Right ventricle myocardium superior (tissue), 1 donor: Measurements from ENCODE around the gene MINDY2. TPM values are rescaled to one million over a fixed set of nuclear protein-coding genes. Genes with fewer than 3 reads are reported as not detected.
A peak's percentile ranks its signal among the peaks of the same experiment; 100 is the strongest.
"Not testable (repeated sequence)": the region's sequence is repeated elsewhere in the genome, so short reads cannot be mapped to it uniquely, and the experiment has no call there.

Experiments used
- ATAC-seq: fragments of 200-7000 bp; cut with Tn5 transposase; one replicate; pipeline ENCODE4 v1.9.1; 2020; ENCODE audit warnings: mild to moderate bottlenecking; ENCODE audit not compliant: poor library complexity
- DNase-seq: peaks from one replicate; pipeline ENCODE4 v3.0.0-alpha.2; 2020
- intact Hi-C: fragments of 100-400 bp; cut with DNase I; formaldehyde crosslinking; loops from one replicate; pipeline ENCODE4 v1.11.2; 2022
- total RNA-seq: library from RNA; stranded (reverse); fragmentation: NEBNext Ultra II Directional; extraction: Animal tissue kit (Norgen Biotek cat#: 25700); gene quantifications from one replicate; pipeline ENCODE4 v1.2.1, GENCODE V29; 2021
- donor health status: DM: no; HTN: yes; CAD: no; lungs with severe emphysema.

Gene MINDY2
- total RNA-seq, 1 donor from 2014 or later, result 40.3 TPM

DNA sequence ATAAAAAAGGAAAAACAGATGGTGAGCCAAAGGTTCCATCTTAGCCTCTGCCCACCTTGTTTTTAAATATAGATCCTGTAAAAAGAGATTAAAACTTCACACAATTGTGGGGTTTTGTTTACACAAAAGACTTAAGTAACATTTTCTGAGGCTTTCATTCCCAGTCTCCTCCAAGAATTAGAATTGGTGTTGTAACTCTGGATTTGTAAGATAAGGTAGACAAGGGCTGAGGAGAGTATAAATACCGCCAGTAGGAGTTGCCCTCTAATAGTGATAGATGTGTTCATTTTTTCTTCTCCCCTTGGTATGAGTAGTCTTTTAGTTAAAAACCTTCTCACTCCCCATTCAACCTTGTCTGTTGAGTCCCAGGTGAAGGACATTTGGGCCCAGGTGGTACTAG is 8.5 kb downstream of the MINDY2 start:
- ATAC-seq (no peak), DNase-seq (no peak)
- intact Hi-C loops, result no loop called here

DNA sequence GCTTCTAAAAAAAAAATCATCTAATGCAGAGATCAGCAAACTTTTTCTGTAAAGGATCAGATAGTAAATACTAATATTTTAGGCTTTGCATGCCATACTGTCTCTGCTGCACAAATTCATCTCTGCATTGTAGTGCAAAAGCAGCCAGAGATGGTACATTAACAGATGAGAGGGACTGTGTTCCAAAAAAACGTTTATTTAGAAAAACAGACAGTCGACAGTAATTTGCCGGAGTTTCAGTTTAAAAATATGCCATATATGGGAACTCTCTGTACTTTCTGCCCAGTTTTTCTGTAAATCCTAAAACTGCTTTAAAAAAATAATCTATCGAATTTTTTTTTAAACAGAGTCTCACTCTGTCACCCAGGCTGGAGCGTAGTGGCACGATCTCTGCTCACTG is 14.3 kb downstream of the MINDY2 start:
- no peak for ATAC-seq
- no peak for DNase-seq

DNA sequence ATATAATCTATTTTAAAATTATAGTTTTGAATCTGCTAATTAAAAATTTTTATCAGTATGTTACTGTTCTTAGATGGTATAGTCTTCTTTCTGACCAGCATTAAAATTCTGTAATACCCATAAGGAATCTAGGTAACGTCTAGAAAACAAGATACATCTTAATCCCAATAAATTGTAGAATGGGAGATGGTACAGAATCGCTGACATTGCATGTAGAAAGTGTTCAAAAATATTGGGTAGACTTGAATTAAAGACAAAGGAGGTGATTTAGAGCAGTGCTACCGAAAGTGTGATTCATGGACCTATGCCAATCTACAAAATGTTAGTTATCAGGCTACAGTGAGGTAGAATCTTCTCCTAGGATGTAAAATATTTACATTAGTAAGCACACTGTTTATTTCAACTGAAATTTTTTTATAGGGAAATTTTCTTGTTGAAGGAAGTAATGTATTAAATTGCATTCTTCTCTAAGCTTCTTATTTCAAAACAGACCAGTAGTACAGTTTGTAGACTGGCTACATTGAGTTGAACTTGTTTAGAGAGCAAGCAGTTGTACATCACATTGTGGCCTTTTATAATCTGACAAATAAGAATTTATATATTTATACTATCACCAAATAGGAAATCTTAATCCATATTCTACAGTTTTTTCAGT is 17.1 kb downstream of the MINDY2 start:
- DNase-seq (no peak), ATAC-seq (no peak)
- intact Hi-C loops, result no loop called here

More for the DNA sequence above, 14.3 kb downstream of the MINDY2 start:
- intact Hi-C loops, result no loop called here

- peak; percentile 22 for ATAC-seq
- intact Hi-C loops, result no loop called here
- no peak for DNase-seq
Observed at GRCh38 chr15:58793862-58794261, 22.8 kb downstream of the MINDY2 start.

GRCh38 chr15:58795825-58796224 is 24.7 kb downstream of the MINDY2 start:
- intact Hi-C loops, result no loop called here
- ATAC-seq (no peak), DNase-seq (no peak)

DNA sequence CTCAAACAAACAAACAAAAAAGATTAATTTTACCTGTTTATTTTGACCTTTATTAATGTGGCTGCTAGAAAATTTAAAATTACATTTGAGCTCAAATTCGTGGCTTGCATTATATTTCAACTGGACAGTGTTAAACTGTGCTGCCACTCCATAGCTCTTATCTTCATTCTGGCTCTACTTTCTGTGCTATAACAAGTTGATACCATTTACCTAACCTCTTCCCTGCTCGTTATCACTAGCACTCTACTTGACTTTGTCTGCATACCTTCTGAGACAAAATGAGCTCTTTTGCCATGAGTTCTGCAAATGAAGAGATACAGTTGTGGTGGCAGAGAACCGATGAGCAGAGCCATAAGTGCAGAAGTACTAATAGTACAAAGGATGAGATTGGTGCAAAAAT is 26.4 kb downstream of the MINDY2 start:
- DNase-seq (no peak), ATAC-seq (peak; percentile 49)
- intact Hi-C loops, result no loop called here

GRCh38 chr15:58805095-58805494 is 34.0 kb downstream of the MINDY2 start:
- DNase-seq, result no peak
- intact Hi-C loops, result no loop called here
- ATAC-seq, result no peak

DNA sequence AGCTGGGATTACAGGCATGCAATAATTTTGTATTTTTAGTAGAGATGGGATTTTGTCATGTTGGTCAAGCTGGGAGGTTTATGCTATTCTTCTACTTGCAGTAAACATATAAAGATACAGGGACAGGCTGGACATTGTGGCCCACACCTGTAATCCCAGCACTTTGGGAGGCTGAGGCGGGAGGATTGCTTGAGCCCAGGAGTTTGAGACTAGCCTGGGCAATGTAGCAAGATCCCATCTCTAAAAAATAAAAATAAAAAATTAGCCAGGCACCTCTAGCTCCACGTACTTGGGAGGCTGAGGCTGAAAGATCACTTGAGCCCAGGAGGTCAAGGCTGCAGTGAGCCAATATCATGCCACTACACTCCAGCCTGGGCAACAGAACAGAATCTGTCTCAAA is 52.2 kb downstream of the MINDY2 start:
- DNase-seq, intact Hi-C loops, ATAC-seq: not testable (repeated sequence)

DNA sequence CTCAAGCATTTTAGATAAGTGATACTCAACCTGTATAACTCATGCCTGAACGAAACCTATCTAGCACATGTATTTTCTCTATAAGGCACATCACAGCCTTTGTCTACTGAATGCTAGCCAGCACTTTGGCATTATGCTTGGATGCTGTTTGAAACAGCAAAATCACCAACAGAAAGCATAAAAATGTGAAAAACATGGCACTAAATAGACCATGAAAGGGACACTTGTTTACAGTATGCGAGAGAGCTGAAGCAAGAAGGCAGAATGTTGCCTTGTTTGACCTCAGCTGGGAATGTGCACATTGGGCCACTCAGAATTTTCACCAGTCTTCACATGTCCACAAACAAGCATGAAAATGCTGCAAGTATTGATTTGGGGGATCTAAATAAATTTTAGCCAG is 59.5 kb downstream of the MINDY2 start:
- no peak for DNase-seq
- intact Hi-C loops, result no loop called here
- no peak for ATAC-seq

GRCh38 chr15:58833681-58834426 is 62.8 kb downstream of the MINDY2 start:
- ATAC-seq, intact Hi-C loops, DNase-seq: not testable (repeated sequence)

GRCh38 chr15:58839485-58839884 is 68.4 kb downstream of the MINDY2 start:
- DNase-seq (no peak), ATAC-seq (no peak)
- intact Hi-C loops, result no loop called here

DNA sequence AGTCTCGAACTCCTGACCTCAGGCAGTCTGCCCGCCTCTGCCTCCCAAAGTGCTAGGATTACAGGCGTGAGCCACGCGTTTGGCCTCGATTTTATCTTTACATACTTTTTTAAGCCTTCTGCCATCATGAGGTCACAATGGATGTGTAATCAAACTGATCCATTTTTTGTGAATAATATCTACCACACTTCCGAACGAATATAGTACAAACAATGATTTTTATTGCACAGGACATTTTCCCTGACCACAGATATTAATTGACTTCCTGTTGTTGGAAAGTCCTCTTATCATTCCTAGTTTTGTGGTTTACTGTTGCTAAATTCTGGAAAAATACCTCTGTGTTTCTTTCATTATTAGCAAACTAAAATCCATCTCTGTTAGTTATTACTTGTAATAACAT is 68.9 kb downstream of the MINDY2 start:
- ATAC-seq, result no peak
- DNase-seq, result no peak
- intact Hi-C loops, result no loop called here

DNA sequence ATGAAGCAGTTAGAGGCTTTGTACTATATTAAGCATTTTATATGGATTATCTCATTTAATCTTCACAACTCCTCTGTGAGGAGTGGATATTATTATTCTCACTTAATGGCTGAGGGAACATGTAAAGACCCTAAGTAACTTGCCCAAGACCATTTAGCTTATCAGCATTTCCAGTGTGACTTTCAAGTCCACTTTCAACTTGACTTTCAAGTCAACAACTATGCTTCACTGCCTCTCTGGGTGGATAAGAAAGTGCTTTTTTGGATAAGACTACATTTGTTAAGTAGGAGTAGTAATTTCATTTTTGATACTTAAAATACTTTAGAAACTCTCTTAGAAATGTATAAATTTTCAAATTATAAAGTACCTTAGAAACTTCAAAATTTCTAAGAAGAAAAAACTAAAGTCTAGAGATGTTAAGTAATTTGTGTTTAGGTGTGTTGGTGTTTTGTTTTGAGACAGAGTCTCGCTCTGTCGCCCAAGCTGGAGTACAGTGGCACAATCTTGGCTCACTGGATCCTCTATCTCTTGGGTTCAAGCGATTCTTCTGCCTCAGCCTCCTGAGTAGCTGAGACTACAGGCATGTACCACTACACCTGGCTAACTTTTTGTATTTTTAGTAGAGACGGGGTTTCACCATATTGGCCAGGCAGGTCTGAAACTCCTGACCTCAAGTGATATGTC is 71.8 kb downstream of the MINDY2 start:
- DNase-seq, result no peak
- no peak for ATAC-seq
- intact Hi-C loops, result no loop called here

GRCh38 chr15:58851205-58851604 is 80.1 kb downstream of the MINDY2 start:
- ATAC-seq, DNase-seq, intact Hi-C loops: not testable (repeated sequence)

- no peak for DNase-seq
- intact Hi-C loops, result no loop called here
- no peak for ATAC-seq
Observed at GRCh38 chr15:58852347-58852746, 81.2 kb downstream of the MINDY2 start.

- intact Hi-C loops, result no loop called here
- DNase-seq (no peak), ATAC-seq (no peak)
Observed at GRCh38 chr15:58854593-58854992, 83.5 kb downstream of the MINDY2 start.

DNA sequence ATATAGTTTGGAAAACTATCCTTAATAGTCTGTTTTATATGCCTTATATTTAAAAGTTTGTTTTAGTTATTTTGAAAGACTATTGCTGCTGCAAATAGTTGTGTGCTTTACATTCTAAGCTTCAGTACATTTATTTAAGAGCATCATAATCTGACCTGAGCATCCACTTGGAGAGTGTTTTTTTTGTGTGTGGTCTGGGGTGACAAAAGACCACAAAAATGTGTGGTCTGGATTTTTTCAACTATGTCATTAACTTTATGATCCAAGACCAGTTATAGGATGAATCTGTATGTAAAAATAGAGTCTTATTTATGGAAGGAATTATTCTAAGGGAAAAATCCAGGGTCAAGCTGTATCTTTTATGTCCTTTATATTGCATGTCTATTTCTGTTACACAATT is 85.0 kb downstream of the MINDY2 start:
- ATAC-seq, result no peak
- intact Hi-C loops, result no loop called here
- no peak for DNase-seq

DNA sequence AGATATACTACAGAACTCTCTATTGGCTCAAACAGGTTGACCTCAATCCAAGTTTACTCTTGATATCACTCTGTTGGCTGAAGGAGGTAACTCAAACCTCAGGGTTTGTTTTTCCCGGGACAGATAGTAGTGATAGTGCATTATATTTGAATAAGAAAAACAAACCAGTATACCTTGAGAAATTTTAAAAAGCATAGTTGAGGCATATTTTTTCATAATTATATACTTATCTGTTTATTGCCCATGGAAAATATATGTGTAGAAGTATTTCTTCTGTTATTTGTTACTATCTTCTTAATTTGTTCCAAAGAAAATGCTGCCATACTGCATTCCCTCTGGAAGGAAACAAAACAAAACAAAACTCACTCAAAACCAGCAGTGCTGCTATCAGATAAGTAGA is 85.5 kb downstream of the MINDY2 start:
- DNase-seq, intact Hi-C loops, ATAC-seq: not testable (repeated sequence)

GRCh38 chr15:58862326-58862725 is 91.2 kb downstream of the MINDY2 start:
- no peak for DNase-seq
- no peak for ATAC-seq
- intact Hi-C loops, result no loop called here
